B cell (primary cell): Measurements from ENCODE around the gene ZG16.

Experiments used
- EZH2 ChIP-seq: IDR thresholded peaks from 2 replicates; pipeline ENCODE4 v1.6.1; 2012; ENCODE audit warnings: borderline replicate concordance, low read depth, mild to moderate bottlenecking, moderate library complexity, low read length; ENCODE audit not compliant: insufficient read depth, poor library complexity, severe bottlenecking
- TF ChIP-seq, protein P1 (sequence below): fragments of 200-600 bp; IDR thresholded peaks from one replicate; pipeline ENCODE4 v1.8.0; 2022; ENCODE audit warnings: antibody characterized with exemption, mild to moderate bottlenecking

DNA sequence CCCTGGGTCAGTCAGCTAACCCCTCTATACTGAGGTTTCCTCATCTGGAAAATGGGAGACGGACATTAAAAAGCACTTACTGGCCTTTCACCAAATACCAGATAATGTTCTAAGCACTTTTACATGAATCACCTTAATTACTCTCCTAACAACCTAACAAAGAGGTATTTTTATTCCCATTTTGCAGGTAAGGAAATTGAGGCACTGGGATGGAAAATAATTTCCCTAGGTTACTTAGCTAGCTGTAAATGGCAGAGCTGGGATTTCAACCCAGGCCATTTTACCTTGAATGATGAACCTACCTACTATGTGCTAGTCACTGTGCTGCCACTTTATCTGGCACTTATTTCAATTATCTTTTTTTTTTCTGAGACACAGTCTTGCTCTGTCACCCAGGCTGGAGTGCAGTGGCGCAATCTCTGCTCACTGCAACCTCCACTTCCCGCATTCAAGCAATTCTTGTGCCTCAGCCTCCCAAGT is 16.2 kb downstream of the ZG16 start:
- TF ChIP-seq, protein P1, sequence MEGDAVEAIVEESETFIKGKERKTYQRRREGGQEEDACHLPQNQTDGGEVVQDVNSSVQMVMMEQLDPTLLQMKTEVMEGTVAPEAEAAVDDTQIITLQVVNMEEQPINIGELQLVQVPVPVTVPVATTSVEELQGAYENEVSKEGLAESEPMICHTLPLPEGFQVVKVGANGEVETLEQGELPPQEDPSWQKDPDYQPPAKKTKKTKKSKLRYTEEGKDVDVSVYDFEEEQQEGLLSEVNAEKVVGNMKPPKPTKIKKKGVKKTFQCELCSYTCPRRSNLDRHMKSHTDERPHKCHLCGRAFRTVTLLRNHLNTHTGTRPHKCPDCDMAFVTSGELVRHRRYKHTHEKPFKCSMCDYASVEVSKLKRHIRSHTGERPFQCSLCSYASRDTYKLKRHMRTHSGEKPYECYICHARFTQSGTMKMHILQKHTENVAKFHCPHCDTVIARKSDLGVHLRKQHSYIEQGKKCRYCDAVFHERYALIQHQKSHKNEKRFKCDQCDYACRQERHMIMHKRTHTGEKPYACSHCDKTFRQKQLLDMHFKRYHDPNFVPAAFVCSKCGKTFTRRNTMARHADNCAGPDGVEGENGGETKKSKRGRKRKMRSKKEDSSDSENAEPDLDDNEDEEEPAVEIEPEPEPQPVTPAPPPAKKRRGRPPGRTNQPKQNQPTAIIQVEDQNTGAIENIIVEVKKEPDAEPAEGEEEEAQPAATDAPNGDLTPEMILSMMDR: no peak
- no peak for TF ChIP-seq EZH2
